NCI-H748 treated with DMSO at 0.1 percent for 48 hours (cell line): ENCODE results near the gene ABHD17A.

Experiments
- DNase-seq: peaks from one replicate; lab custom pipeline; 2025; lab: John Stamatoyannopoulos, UW

ABHD17A gene

GRCh38 chr19:1837625-1838105 is 47.6 kb downstream of the ABHD17A start:
- DNase-seq = no peak

GRCh38 chr19:1837222-1837565 is 48.1 kb downstream of the ABHD17A start:
- DNase-seq = no peak

- no peak for DNase-seq
These were observed 48.7 kb downstream of the ABHD17A start for GRCh38 chr19:1836458-1837221.

GRCh38 chr19:1833540-1833939 is 51.8 kb downstream of the ABHD17A start:
- DNase-seq = no peak

- DNase-seq = no peak
These were observed 53.1 kb downstream of the ABHD17A start for GRCh38 chr19:1832046-1832663.

- DNase-seq = no peak
These were observed 54.3 kb downstream of the ABHD17A start for GRCh38 chr19:1830978-1831377.

- no peak for DNase-seq
These were observed 54.7 kb downstream of the ABHD17A start for GRCh38 chr19:1830568-1830967.

- no peak for DNase-seq
These were observed 55.3 kb downstream of the ABHD17A start for GRCh38 chr19:1829958-1830357.

- DNase-seq = no peak
These were observed 56.7 kb downstream of the ABHD17A start for GRCh38 chr19:1828279-1829238.

- no peak for DNase-seq
These were observed 57.6 kb downstream of the ABHD17A start for GRCh38 chr19:1827566-1828278.
